ENCODE data around the gene TRMT11.

GRCh38 chr6:126010040-126010439, 23.7 kb downstream of the TRMT11 start:
- no peak for TF ChIP-seq CTCF (IDR thresholded peaks at IDR 0.05; ENCODE audit: insufficient read depth, low read length, poor library complexity, severe bottlenecking)
- TF ChIP-seq EZH2phosphoT487 (conservative IDR thresholded peaks at IDR 0.05; ENCODE audit: low read length), result no peak

Measured in SU-DHL-6 (cell line).